ENCODE measurements around the gene C1QTNF12.

DNA sequence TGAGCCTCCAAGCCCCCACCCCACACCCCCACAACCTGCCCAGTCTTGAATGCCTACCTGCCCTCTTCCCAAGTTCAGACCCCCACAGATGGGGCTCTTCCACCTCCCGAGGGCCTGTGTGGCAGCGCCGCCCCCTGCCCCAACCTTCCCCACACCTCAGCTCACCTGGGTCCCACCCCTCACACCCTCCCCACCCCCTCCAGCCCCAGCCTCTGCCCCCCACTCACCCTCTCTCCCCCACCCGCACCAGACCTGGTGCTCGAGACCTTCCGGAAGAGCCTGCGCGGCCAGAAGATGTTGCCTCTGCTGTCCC, 49.4 kb downstream of the C1QTNF12 start:
- TF ChIP-seq POLR2A (IDR thresholded peaks at IDR 0.05): no peak
- TF ChIP-seq, protein P1, sequence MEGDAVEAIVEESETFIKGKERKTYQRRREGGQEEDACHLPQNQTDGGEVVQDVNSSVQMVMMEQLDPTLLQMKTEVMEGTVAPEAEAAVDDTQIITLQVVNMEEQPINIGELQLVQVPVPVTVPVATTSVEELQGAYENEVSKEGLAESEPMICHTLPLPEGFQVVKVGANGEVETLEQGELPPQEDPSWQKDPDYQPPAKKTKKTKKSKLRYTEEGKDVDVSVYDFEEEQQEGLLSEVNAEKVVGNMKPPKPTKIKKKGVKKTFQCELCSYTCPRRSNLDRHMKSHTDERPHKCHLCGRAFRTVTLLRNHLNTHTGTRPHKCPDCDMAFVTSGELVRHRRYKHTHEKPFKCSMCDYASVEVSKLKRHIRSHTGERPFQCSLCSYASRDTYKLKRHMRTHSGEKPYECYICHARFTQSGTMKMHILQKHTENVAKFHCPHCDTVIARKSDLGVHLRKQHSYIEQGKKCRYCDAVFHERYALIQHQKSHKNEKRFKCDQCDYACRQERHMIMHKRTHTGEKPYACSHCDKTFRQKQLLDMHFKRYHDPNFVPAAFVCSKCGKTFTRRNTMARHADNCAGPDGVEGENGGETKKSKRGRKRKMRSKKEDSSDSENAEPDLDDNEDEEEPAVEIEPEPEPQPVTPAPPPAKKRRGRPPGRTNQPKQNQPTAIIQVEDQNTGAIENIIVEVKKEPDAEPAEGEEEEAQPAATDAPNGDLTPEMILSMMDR (IDR thresholded peaks at IDR 0.05): no peak
- no peak for TF ChIP-seq EP300 (IDR thresholded peaks at IDR 0.05)
- no peak for TF ChIP-seq POLR2AphosphoS5 (IDR thresholded peaks at IDR 0.05)

Data from sigmoid colon (tissue), 4 donors.